GM18858 (cell line): Measurements from ENCODE around the gene CCDC92.
"Not testable (repeated sequence)": the region's sequence is repeated elsewhere in the genome, so short reads cannot be mapped to it uniquely, and the experiment has no call there.

Experiments used
- ATAC-seq: cut with Tn5 transposase; IDR thresholded peaks from one replicate; pipeline ENCODE4 v1.9.1; 2021; ENCODE audit not compliant: unreplicated experiment

The CCDC92 gene

DNA sequence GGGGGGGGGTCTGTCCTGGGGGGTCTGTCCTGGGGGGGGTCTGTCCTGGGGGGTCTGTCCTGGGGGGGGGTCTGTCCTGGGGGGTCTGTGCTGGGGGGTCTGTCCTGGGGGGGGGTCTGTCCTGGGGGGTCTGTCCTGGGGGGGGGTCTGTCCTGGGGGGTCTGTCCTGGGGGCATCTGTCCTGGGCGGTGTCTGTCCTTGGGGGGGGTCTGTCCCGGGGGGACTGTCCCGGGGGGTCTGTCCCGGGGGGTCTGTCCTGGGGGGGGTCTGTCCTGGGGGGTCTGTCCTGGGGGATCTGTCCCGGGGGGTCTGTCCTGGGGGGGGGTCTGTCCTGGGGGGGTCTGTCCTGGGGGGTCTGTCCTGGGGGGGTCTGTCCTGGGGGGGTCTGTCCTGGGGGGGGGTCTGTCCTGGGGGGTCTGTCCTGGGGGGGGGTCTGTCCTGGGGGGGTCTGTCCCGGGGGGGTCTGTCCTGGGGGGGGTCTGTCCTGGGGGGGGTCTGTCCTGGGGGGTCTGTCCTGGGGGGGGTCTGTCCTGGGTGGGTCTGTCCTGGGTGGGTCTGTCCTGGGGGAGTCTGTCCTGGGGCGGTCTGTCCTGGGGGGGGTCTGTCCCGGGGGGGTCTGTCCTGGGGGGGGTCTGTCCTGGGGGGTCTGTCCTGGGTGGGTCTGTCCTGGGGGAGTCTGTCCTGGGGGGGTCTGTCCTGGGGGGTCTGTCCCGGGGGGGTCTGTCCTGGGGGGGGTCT lies 60.8 kb downstream of the CCDC92 start:
- ATAC-seq = not testable (repeated sequence)

DNA sequence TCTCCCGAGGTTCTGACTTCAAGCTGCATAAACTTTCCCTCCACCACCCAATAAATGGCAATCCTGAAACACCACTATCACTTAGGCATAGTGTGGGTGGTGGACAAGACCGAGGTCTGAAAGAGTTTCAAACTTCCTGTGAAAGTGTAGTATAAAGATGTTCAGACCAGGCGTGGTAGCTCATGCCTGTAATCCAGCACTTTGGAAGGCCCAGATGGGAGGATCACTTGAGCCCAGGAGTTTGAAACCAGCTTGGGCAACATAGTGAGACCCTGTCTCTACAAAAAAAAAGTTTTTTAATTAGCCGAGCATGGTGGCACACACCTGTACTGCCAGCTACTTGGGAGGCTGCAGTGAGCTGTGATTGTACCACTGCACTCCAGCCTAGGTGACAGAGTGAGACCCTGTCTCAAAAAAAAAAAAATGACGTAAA lies 61.9 kb downstream of the CCDC92 start:
- no peak for ATAC-seq

DNA sequence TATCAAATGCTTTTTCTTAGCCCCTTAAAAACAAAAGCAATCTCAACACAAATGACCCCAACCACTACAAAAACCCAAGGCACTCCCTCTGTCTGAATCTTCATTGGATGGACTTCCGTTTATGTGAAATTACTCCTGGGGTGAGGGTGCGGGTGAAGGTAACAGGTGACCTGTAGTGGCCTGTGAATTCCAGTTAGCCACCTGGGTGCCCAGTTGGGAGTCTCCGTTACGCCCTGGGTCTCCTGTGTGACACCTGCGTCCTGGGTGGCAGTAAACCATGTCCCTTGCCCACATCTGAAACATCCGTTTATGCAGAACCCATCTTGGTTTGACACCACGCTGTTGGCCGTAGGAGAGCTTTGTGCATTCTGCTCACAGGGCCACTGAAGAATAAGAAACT lies 62.6 kb downstream of the CCDC92 start:
- ATAC-seq = no peak

DNA sequence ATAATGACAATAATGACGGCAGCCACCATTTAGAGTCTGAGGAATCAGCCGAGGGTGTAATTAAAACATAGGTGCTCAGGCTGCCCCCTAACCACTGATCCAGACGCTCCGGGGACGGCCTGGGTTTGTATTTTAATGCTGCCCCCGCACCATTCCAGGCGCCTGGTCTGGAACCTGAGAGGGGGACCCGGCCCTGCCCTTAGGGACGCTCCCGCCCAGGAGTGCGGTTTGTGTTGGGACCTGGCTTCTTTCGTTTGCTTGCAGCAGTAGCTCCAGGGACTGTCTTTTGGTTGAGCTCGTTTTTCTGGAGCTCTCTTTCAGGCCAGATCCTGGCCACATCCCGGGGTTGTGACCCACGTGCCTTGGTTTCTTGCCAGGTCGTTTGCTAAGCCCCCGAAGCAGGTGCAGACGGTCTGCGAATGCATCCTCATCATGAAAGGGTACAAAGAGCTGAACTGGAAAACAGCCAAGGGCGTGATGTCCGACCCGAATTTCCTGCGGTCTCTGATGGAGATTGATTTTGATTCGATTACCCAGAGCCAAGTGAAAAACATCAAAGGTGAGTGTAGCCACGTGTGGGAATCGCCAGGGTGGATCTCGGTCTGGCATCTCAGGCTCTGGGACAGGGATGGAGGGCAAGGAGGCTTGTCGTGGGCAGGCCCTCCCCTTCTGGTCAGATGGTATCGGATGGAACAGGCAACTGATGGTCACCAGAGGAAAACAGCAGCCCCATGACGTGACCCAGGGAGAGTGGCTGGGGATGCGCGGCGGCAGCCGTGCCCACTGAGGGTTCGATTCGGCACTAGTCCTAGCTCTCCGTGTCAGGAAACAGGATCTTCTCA lies 63.5 kb downstream of the CCDC92 start:
- no peak for ATAC-seq

DNA sequence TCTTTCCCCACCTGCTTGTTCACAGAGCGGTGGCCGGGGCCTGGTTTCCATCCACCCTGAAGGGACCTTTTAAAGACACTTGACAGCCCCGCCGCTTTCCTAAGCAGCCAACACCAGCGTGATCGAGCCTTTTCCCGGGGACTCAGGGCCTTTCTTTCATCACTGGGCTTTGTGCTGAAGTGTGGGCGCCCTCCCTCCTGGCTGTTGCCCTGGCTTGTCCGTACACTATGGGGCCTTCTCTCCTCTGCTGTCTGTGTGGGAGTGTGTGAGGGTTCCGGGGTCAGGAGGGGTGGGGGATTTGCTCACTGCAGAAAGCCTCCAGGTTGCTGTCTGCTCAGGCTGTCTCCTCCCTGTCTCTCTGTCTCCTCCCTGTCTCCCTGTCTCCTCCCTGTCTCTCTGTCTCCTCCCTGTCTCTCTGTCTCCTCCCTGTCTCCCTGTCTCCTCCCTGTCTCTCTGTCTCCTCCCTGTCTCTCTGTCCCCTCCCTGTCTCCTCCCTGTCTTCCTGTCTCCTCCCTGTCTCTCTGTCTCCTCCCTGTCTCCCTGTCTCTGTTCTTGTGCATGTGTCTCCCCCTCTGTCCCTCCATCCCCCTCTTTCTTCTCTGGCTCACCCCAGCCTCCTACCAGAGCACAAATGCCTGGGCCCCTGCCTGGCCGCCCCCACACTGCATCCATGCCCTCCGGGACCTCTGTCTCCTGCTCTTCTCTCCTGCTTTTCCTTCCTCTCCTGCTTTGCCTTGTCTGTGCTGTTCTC lies 64.7 kb downstream of the CCDC92 start:
- ATAC-seq = no peak

DNA sequence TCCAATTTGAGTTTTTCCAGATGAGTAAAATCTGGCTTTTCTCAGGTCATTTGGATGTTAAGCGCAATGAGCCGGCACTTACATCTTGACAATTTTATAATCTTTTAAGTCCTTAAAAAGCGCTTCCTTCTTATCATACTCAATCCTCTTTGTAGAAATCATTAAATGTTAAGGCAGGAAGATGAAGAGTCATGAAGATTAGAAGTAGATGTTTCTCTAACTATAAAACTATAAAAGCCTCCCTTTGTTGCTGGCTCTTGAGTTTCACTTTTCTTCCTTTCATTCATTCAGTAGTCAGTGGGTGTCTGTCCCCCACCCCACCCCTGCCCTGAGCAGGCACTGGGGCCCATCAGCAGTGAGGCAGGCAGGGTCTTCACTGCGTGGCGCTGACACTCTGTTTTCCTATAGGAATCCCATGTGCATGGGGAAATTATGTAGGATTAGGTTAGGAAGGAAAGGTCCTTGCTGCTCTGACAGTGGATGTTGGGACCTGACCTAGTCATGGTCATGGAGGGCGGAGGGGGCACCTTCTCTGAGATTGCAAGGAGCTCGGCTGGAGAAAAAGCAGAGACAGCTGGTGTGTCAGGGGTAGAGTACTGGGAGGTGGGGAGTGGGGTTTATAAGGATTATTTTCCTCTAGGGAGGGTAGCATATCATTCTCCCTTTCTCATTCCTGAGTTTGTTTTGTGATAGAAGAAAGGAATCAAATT lies 65.8 kb downstream of the CCDC92 start:
- no peak for ATAC-seq

DNA sequence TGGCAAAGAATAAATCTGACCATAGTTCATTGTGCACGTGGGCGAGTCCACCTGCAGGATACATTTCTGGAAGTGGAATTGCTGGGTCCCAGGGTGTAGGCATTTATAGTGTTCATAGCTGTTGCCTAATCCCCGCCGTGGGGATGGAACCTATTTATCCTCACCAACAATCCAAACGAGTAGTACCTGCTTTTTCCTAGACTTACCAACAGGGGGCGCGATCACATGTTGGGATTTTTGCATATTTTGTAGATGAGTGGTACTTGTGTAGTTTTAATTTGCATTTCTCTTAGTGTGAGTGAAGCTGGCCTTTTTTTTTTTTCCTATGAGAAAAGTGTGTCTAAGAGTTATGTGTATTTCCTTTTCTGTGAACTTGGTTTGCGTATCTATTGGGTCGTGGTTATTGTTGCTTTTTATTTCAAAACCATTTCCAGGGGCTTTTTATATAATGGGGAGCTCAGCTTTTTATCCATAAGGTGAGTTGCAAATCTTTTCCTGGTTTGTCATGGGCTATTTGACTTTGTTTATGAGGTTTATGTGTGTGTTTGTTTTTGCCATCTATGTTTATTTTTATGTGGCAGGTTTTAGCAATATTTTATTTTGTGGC lies 67.2 kb downstream of the CCDC92 start:
- no peak for ATAC-seq

DNA sequence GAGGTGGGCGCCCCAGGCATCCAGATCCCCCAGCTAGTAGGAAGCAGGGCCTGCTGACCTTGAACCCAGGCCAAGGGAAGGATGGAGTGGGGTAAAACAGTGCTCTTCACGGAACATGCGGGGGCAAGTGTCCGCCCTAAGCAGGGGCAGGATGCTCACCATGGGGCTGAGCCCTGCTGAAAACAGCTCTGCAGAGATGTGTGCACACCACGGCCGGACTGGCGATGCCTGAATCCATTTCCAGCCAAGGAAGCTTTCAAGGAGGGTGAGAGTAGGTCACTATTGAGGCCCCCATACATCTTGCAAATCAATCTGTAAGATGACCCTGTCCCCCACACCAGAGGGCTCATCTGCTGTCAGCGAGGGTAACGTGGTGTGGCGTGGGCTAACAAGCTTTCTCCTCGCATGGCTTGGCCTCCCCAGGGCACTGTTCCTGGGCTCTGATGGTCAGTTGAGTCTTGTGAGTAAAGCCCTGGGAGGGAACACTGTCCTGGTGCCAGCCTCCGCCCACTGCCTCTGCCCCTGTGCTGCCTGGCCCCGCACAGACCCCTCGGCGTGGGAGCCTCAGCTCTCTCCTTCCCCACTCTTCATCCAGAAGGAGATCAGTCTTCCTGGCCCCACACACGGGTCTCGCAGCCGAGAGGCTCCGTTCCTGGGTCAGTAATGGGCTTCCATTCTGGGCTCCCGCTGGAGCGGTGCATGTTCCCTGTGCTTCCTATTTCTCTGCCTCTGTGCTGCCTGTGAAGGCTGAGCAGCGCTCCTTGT lies 69.1 kb downstream of the CCDC92 start:
- ATAC-seq = no peak

DNA sequence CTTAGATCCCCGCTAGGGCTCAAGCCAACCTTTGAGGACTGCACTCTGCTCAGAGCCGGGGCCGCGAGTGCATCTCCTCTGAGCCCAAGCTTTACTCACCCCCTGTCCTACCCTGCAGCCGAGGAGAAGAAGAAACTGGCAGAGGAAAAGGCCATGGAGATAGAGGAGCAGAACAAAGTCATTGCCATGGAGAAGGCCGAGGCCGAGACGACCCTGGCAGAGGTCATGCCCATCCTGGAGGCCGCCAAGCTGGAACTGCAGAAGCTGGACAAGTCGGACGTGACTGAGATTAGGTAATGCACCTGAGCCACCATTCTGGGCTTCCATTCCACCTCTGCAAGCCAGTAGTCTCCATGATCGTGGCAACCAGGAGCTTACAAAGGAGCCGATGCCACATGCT lies 69.8 kb downstream of the CCDC92 start:
- ATAC-seq = no peak

DNA sequence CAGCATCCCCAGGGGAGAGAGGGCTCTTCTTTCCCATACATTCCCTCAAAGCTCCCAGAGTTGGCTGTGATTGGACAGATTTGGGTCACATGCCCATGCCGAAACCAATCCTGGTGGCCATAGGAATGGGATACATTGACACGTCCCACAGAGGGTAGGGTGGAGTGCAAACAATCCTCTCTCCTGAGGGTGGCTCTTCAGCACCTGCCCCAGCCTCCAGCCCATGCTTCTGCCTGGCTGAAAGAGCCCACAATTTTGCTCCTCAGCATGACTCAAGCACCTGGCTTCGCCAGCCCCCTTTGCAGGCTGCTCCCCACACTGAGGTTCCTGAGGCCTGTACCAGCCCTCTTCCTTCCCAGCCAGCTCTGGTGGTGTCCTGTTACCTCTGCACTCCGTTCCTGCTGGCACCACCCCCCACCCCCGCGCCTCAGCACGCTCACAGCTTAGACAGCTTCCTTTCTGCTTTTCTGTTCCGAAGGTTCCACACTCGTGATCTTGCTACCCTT lies 71.7 kb downstream of the CCDC92 start:
- ATAC-seq = no peak

DNA sequence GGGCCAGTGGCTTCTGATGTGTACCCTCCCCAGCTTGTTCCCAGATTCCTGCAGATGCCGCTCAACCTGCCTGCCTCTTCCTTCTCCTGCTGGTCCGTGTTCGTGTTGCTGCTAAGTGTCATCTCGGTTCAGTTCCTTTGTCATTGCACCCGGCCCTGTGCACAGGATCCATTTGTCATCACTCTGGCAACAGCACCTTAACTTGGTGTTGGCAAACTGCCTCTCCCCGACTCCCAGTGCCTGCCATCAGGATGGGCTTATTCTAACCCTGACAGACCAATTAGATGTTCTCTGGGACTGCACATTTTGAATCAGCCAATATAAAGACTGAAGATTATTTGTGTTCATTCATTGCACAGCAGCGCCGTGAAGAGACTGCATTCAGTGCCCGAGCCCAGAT lies 73.3 kb downstream of the CCDC92 start:
- ATAC-seq = no peak

DNA sequence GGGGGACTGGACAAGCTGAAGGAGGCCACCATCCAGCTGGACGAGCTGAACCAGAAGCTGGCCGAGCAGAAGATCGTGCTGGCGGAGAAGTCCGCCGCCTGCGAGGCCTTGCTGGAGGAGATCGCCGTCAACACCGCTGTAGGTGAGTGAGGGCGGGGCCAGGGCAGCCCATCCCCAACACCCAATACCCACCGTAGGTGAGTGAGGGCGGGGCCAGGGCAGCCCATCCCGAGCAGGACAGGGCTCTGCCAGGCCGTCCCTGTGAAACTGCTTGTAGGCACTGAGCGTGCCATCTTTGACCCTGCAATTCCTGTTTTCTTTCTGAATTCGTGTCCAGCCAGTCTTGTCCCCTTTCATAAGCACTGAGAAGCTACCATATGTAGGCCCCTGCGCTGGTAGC lies 74.0 kb downstream of the CCDC92 start:
- no peak for ATAC-seq

DNA sequence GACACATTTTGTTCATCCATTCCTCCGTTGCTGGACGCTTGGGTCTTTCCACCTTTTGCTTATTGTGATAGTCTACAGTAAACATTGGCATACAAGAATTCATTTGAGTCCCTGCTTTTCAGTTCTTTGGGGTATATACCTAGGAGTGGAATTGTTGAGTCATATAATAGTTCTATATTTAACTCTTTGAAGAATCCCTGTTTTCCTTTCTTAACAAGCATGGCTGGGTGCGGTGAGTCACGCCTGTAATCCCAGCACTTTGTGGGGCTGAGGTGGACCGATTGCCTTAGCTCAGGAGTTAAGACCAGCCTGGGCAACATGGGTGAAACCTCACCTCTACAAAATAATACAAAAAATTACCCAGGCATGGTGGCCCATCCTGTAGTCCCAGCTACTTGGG lies 75.4 kb downstream of the CCDC92 start:
- no peak for ATAC-seq

DNA sequence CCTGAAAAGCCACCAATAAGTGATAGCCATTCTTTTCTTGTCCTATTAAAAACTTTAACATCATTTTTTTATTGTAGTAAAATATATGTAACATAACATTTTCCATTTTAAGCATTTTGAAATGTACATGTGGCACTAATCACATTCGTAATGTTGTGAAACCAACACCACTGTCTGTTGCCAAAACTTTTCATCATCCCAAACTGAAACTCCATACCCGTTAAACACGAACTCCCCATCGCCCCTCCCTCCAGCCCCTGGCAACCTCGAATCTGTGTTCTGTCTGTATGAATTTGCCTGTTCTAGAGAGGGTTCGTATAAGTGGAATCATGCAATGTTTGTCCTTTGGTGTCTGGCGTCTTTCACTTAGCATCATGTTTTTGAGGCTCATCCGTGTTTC lies 75.9 kb downstream of the CCDC92 start:
- ATAC-seq = no peak

DNA sequence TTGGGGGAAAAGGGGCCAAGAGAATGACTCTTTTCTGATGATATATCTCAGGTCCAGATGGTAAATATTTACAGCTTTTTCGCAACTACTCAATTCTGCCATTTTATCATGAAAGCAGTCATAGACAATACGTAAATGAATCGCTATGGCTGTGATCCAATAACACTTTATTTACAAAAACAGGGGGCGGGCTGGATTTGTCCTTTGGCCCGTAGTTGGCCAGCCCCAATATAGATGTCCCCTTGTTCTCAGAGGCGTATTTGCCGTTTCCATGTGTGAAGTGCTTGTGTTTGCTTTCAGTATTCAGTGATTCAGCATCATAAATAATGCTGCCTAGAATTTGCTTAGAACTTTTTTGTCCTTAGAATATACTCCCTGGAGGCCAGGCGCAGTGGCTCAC lies 77.2 kb downstream of the CCDC92 start:
- no peak for ATAC-seq

DNA sequence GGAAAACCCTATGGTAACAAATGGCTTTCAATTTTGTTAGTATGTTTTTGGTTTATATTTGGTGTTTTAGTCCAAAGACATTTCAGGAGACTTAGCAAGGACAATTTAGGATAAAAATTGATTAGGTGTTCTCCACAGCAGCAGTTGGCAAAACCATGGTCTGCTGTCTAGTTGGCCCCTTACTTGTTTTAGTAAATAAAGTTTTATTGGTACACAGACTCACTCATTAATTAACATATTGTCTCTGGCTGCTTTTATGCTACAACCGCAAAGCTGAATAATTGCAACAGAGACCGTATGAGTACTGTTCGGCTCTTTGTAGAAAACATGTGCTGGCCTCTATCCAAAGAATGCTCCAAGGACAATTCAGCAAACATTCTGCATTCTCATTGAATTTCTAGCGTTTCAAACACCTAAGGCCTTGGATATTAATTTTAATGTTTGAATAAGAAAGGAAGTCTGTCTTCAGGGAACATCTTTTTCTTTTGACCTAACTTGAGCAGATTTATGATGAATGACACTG lies 77.7 kb downstream of the CCDC92 start:
- no peak for ATAC-seq

DNA sequence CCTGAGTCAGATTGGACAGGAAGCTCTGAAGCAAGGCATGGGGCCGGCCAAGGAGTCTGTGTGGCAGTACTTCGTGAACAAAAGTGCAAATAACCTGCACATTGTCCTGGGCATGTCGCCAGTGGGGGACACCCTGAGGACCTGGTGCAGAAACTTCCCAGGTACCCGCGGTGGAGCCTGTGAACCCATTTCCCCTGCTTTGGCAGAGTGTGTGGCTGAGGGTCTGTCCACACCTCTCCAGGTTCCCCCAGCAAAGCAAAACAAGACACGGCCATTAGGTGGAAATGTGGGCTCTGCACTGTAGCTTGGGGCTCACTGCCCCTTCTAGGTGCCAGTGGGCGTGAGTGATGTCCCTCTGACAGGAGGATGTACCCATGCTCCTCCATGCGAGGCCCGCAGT lies 79.4 kb downstream of the CCDC92 start:
- no peak for ATAC-seq

DNA sequence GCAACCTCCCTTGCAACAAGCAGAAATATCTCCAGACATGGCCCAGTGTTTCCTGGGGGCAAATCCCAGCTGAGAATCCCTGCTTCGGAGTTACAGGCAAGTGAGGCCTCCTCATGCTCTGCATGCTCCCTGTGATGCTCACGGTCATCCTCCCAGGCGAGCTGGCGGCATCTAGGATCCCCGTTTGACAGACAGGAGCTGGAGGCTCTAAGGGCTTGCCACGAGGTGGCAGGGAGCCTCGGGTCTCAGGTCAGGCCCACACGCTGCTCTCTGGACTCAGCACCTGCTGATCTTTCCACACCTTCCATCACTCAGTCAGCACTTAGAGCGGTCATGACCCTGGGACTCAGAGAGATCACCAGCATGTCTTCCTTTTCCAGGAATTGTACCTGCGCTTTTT lies 79.8 kb downstream of the CCDC92 start:
- ATAC-seq = no peak

DNA sequence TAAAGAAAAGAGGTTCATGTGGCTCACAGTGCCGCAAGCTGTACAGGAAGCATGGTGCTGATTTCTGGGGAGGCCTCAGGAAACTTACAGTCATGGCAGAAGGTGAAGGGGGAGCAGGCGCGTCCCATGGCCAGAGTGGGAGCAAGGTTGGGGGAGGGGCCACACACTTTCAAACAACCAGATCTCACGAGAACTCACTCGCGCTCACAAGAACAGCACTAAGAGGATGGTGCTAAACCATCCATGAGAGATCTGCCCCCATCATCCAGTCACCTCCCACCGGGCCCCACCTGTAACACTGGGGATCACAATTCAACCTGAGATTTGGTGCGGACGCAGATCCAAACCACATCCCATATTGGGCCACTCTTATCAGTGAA lies 80.5 kb downstream of the CCDC92 start:
- ATAC-seq = no peak
